ENCODE results near the gene SETD2. TPM values are rescaled to one million over a fixed set of nuclear protein-coding genes. Genes with fewer than 3 reads are reported as not detected.

Gene SETD2
- total and polyA plus RNA-seq, 2 of the 8 experiments (the other 6 are each of a cell fraction or from before 2014, with no cell fraction given), result 15.7 to 46.3 TPM

- Histone ChIP-seq H4K20me1 (replicated peaks in 1 of 2; ENCODE audit: control insufficient read depth in 1 of 2, insufficient read depth in 2 of 2, low read length in 2 of 2) (no peaks in the 10 kb centered on the region), H3K27ac (ENCODE audit: low read depth, low read length) (no peak overlapping the region), H3K36me3 (ENCODE audit: control insufficient read depth in 2 of 4, insufficient read depth in 4 of 4, low read length in 3 of 4) (peaks cover 4 to 36% (median 16%) of the 10 kb centered on the region in 4 experiments; a peak in 7 of 8 replicates), H2AFZ (ENCODE audit: low read length) (no peak overlapping the region), H2BK5ac (ENCODE audit: low read depth, low read length) (no peak overlapping the region), H3K56ac (replicated peaks; ENCODE audit: insufficient read length, low read depth, low read length) (no peak overlapping the region), H3K9me3 (ENCODE audit: insufficient read depth in 2 of 2, low read depth in 1 of 2, low read length in 1 of 2) (no peaks in the 10 kb centered on the region; a peak in 1 of 4 replicates), H3K23me2 (ENCODE audit: low read depth, low read length) (no peaks in the 10 kb centered on the region), H3K14ac (ENCODE audit: insufficient read length) (no peak overlapping the region), H3K4ac (replicated peaks; ENCODE audit: insufficient read length, low read depth, low read length) (no peak overlapping the region), H2BK15ac (ENCODE audit: low read length) (no peak overlapping the region), H2BK12ac (ENCODE audit: low read depth, low read length) (no peak overlapping the region), H3K27me3 (replicated peaks in 1 of 4; ENCODE audit: control insufficient read depth in 3 of 4, extremely low read depth in 1 of 4, insufficient read depth in 3 of 4, low read length in 3 of 4) (no peaks in the 10 kb centered on the region), H4K91ac (replicated peaks; ENCODE audit: insufficient read length, low read length) (no peak overlapping the region), H2BK120ac (replicated peaks; ENCODE audit: low read depth, low read length) (no peak overlapping the region), H3K4me3 (ENCODE audit: extremely low read depth in 1 of 4, insufficient read depth in 2 of 4, low read depth in 3 of 4, low read length in 4 of 4) (no peak overlapping the region), H3K18ac (ENCODE audit: extremely low read depth, low read length) (no peak overlapping the region), H4K5ac (ENCODE audit: insufficient read length, low read depth, low read length) (no peak overlapping the region), H2AK5ac (ENCODE audit: low read depth, low read length) (no peak overlapping the region), H3K4me1 (replicated peaks in 1 of 4; ENCODE audit: control insufficient read depth in 3 of 4, insufficient read depth in 4 of 4, low read length in 3 of 4) (no peaks in the 10 kb centered on the region), H3K9ac (replicated peaks in 1 of 4; ENCODE audit: extremely low read depth in 1 of 4, low read depth in 3 of 4, low read length in 3 of 4) (no peak overlapping the region), H4K8ac (ENCODE audit: extremely low read depth, insufficient read depth, low read length) (no peak overlapping the region), H3K23ac (ENCODE audit: insufficient read length) (no peak overlapping the region), H3K4me2 (ENCODE audit: insufficient read depth in 1 of 2, low read depth in 2 of 2, low read length in 2 of 2) (no peak overlapping the region), H3K79me1 (ENCODE audit: low read depth, low read length) (no peaks in the 10 kb centered on the region), H3K79me2 (ENCODE audit: control insufficient read depth in 1 of 2, insufficient read depth in 2 of 2, low read length in 2 of 2) (no peaks in the 10 kb centered on the region; a peak in 1 of 4 replicates), H2BK20ac (ENCODE audit: low read length) (no peak overlapping the region)
- FAIRE-seq (no peak), DNase-seq (ENCODE audit: low read depth in 1 of 2, low spot score in 2 of 2) (no peak)
- POLR2A ChIA-PET (ENCODE audit: partially characterized antibody), result interaction anchor here (0.6 kb wide), 1 partner anchor 113 kb away, joined by 5 read pairs; no protein-coding TSS in a partner anchor
- 91% methylated on average over 7 of the region's 7 CpGs; no CpG with 5 or more reads in 1 of the 2 experiments for WGBS, 2 experiments (ENCODE audit: extremely low coverage in 1 of 2, insufficient coverage in 1 of 2, insufficient read length in 1 of 2, insufficient replicate concordance in 2 of 2, low coverage in 1 of 2, low lambda C conversion rate in 2 of 2, missing lambda C conversion rate in 1 of 2)
- TF ChIP-seq ASH2L (IDR thresholded peaks at IDR 0.05; ENCODE audit: low read length) (no peak), TEAD4 (IDR thresholded peaks at IDR 0.05; ENCODE audit: low read depth, low read length) (no peak), SRF (IDR thresholded peaks at IDR 0.05; ENCODE audit: low read depth, low read length) (no peak), POU5F1 (IDR thresholded peaks at IDR 0.05; ENCODE audit: low read depth, low read length) (no peak), RNF2 (IDR thresholded peaks at IDR 0.05; ENCODE audit: borderline replicate concordance, low read depth, low read length, missing control alignments, poor library complexity, severe bottlenecking) (no peak), KDM4A (IDR thresholded peaks at IDR 0.05; ENCODE audit: low read depth, low read length, severe bottlenecking) (no peak)
- CTCF ChIA-PET (ENCODE audit: partially characterized antibody), result interaction anchor here (0.5 to 0.6 kb wide), 2 partner anchors 30 to 284 kb away, joined by 3 read pairs; no protein-coding TSS in a partner anchor
Observed at GRCh38 chr3:47086071-47086470, 77.8 kb downstream of the SETD2 start.

Data from H1 (cell line).